CD4-positive, alpha-beta T cell treated with Interleukin-2 at 100 ng/mL for 4 hours (primary cell): Measurements from ENCODE around the gene GDNF.
"Not testable (repeated sequence)": the region's sequence is repeated elsewhere in the genome, so short reads cannot be mapped to it uniquely, and the experiment has no call there.

Source experiments
- DNase-seq: peaks from one replicate; pipeline ENCODE4 v3.0.0-alpha.2; 2020; ENCODE audit warnings: low spot score

Gene GDNF, protein sequence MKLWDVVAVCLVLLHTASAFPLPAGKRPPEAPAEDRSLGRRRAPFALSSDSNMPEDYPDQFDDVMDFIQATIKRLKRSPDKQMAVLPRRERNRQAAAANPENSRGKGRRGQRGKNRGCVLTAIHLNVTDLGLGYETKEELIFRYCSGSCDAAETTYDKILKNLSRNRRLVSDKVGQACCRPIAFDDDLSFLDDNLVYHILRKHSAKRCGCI

GRCh38 chr5:37839407-37840052, at the start of gene GDNF:
GDNF (minus strand) TSS chr5:37840041; CDS start chr5:37834796, 5,245 bp downstream.
- DNase-seq = no peak

GRCh38 chr5:37888476-37888875, 48.6 kb upstream of the GDNF start:
- no peak for DNase-seq

- DNase-seq = no peak
These were observed 46.5 kb upstream of the GDNF start for GRCh38 chr5:37886242-37886905.

DNA sequence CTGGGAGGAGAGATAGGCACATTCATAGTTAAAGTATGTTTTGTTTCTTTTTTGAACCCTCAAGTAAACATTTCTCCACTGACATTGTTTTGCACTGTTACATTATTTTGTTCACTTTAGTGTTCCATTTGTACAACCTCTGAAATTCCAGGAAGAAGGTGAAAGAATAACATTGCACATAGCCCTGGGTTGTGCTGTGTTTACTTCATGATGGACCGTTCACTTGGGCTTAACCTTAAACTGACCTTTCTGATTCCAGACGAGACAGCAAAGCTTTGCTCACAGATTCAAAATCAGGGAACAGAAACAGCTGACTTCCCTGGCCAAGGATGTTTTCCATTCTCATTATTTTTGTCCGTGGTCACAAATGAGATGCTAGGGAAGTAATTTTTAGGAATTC, 42.8 kb upstream of the GDNF start:
- no peak for DNase-seq

GRCh38 chr5:37881359-37881758, 41.5 kb upstream of the GDNF start:
- no peak for DNase-seq

- DNase-seq = no peak
These were observed 37.1 kb upstream of the GDNF start for GRCh38 chr5:37876943-37877342.

DNA sequence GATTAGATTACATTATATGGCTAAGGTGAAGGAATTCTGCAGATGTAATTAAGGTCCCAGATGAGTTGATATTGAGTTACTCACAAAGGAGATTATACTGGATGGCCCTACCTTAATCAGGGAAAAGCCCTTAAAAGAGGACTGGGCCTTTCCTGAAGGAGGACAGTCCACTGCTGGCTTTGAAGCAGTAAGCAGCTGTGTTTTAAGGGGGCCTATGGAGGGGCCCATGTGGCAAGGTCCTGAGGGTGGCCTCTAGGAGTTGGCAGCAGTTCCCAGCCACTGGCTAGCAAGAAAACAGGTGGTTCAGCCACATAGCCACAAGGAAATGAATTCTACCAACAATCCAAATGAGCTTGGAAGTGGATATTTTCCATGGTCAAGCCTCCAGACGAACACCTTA, 36.4 kb upstream of the GDNF start:
- no peak for DNase-seq

DNA sequence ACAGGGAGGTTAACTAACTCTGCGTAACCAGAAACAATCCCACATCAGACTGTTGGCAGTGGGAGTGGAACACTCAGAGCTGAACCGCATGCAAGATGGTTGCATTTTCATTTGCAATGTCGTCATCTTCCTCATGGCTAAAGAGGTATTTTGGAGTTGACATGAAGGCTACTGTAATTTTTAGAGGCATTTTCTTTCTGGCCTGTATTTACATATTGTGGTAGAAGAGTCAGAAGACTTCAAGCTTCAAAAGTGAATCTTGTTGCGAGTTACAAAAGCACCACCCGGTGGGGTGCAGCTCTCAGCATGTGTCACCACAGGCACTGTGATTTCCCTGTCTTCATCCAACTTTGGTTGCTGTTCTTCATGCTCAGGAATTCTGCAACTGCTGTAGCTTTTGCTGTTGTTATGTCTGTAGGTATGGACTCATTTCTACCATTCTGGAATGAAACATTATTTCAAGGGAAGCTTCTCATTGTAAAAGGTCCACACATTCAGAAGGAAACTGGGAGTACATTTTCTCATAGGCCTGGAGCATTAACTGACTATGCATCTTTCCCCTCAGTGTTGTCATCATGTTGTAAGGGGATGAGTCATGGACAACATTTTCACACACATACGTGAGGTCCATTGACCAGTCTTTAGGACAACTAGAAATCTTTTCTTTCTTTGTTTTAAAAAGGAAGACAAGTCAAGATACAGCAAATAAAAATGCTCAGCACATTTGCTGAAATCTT, 35.4 kb upstream of the GDNF start:
- no peak for DNase-seq

DNA sequence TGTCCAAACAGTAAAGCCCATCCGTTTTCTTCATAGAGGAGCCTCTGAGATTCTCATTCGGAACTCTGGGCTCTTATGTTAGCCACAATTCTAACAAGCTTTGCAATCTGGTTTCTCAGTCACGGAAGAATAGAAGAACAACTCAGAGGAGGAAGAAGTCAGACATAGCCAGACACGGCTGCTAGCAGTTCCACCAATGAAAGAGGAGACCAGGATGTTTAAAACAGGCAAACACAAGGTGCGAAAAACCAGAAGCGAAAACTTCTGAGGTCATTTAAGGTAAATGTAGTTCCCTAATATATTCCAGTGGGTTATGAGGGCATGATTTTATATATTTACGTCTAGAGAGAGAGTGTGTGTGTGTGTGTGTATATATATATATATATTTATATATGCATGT, 34.1 kb upstream of the GDNF start:
- no peak for DNase-seq

DNA sequence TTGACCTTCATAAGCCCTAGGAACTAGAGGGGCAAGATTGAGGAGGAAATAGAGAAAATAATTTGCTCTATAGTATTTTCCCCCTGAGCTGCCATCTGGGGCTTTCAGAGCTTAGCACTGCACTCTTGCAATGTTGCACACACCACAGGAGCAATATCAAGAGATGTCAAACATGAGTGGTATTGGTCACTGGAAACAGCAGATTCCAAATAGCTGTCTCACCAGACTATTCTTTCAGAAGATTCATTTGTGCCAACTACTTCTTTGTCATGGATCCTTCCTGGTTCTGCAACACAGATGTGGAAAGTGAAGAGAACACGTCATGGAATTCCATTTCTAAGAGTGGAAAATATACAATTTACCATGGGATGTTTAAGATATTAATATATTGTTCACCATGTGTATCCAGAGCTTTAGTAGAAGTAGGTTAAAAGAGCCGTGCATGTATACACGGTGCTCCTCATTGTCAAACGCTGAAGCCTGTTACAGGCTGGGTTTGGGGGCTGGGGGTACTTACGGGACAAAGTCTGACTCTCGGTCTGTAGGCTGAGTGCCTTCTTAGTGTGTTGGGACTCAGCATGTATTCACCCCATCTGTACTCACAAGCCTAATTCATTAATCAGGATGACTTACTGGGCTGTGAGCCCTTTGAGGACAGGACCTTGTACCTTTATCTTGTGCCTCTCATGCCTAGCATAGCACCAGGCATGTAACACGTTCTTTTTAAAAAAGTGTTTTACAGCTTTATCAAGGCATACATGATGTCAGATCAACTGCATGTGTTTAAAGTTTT, 31.4 kb upstream of the GDNF start:
- DNase-seq = no peak

DNA sequence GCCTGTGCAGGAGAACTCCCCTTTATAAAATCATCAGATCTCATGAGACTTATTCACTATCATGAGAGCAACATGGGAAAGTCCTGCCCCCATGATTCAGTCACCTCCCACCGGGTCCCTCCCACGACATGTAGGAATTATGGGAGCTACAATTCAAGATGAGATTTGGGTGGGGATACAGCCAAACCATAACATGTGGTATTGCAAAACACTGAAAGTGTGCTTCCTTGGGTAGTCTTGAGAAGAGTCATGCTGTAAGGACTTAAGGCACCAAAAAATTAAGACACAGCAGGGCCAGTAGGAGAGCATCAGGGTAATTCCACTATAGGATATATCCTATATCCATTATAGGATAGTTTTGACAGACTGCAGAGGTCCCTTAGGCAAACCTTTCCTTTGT, 29.4 kb upstream of the GDNF start:
- no peak for DNase-seq

- no peak for DNase-seq
These were observed 27.8 kb upstream of the GDNF start for GRCh38 chr5:37867654-37868053.

DNA sequence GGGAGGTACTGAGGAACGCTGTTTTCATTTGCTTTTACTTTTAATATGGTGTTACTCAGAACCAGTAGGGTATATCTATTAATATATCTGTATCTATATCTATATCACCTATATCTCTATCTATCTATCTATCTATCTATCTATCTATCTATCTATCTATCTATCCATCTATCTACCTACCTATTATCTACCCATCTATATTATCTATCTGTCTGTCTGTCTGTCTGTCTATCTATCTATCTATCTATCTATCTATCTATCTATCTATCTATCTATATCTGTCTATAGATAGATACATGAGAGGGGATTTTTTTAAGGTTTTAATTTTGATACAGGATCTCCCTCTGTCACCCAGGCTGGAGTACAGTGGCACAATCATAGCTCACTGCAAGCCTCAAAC, 23.1 kb upstream of the GDNF start:
- not testable (repeated sequence) for DNase-seq

- DNase-seq = no peak
These were observed 20.4 kb upstream of the GDNF start for GRCh38 chr5:37860206-37860605.

- no peak for DNase-seq
These were observed 20.0 kb upstream of the GDNF start for GRCh38 chr5:37859805-37860204.

- no peak for DNase-seq
These were observed 18.4 kb upstream of the GDNF start for GRCh38 chr5:37858250-37858649.

GRCh38 chr5:37857696-37858095, 17.9 kb upstream of the GDNF start:
- no peak for DNase-seq

GRCh38 chr5:37855438-37855837, 15.6 kb upstream of the GDNF start:
- DNase-seq = no peak

- DNase-seq = no peak
These were observed 11.5 kb upstream of the GDNF start for GRCh38 chr5:37851305-37851704.

DNA sequence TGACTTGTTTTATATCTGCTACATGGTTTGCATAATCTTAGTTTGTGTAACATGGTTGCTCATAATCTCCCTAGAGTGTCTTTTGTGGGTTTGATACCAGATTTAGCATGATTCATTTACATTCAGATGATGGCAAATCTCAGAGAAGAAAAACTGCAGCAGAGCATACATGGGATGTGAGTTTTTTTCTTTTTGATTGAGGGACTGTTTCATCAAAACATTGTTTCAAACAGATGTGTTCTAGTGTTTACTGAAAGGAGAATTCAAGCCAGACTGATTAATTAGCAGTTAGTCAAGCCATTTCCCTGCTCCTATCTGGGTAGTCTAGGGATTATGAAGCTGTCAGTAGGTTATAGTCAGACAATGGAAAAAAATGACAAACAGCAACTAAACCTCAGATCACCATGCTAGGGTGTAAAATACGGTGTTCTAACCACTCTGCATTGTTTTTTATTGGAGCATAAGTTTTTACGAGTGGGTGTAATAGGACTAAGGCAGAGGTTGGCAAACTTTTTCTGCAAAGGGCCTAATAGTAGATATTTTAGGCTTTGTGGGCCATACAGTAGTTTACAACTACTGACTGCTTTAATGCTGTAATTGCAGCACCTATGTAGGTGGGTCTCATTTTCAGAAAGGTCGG, 10.5 kb upstream of the GDNF start:
- no peak for DNase-seq

GRCh38 chr5:37849641-37850040, 9.8 kb upstream of the GDNF start:
- DNase-seq = no peak
